Stimulated activated CD4-positive, alpha-beta T cell treated with anti-CD3 and anti-CD28 coated beads, Interleukin-15, amount 100 ng/mL, for 1 hour (primary cell): ENCODE data around the gene CORO7.
A peak's percentile ranks its signal among the peaks of the same experiment; 100 is the strongest.

Source experiments
- DNase-seq, 2 donors: peaks; one replicate each; pipeline ENCODE4 v3.0.0-alpha.2; 2020; ENCODE audit warnings: low read depth in 1 of 2, low spot score in 1 of 2

Gene CORO7

DNA sequence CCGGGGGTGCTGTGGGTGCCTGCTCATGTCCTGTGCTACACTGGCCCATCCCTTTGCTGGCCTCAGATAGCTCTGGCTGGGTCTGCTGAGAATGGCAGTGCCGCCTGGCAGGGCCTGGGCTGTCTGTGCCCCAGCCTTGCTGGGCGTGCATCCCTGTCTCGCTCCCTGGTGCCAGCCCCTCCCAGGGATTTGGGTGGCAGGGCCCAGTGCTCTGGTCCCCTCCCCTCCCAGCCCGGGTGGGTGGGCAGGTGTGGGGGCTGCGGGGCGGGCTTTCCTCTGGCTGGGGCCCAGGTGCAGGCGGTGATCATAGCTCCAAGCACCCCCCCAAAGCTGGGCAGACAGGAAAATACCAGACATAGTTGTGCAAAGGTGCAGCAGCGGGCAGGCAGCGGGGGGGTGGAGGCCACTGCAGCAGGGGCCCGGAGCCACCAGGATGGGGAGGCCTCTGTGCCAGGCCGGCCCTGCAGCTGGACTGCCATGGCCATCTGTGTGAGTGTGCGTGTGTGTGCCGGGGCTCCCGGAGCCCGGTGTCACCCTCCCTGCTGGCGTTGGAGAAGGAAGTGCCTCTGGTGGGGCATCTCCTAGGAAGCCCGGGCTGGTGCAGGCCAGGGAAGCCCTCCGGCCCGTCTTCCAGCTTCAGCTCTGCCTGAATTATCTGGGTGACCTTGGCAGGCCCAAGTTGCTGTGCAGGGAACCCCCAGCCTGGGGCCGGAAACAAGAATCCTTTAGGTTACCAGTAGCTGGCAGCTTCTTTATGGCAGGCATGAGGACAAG, 93.1 kb downstream of the CORO7 start:
- DNase-seq: no peak

GRCh38 chr16:4322121-4323052, 94.0 kb downstream of the CORO7 start:
- no peak for DNase-seq

DNA sequence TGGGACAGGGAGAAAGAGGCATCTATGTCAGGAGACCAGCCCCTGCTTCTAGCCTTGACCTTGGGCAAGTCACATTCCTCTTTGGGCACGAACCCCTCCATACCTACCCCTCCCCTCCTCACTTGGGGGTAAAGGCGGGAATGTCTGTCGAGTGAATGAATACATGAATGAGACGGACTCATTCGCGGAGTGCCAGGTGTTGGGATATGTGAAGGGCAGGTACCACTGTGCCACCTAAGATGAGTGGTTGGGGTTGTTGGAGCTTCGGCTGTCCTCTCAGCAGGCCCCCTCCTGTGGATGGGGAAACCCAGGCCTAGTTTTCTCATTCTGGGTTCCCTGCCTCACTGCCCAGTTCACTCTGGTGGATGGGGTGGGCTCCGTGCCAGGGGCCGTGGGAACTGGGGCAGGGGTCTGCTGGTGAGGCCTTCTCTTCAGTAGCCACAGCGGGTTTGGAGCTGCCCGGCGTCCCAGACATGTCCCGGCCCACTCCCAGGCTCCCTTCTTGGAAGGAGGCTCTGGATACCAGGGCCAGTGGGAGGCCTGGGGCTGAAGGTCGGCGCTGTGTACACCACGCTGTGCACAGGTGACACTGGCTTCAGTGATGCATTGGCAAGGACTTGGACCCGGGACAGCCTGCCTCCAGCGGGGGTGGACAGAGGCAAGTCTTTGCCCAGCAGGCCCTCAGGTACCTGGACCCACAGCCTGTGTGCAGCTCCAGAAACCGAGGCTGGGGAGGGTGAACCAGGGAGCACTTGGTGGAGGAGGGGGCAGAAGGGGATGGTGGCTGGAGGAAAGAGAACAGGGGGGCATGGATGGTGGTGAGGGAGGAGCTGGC, 94.9 kb downstream of the CORO7 start:
- DNase-seq: no peak

- DNase-seq: no peak
Measured at GRCh38 chr16:4320571-4321137, 95.7 kb downstream of the CORO7 start.

GRCh38 chr16:4319454-4320421, 96.7 kb downstream of the CORO7 start:
- no peak for DNase-seq

GRCh38 chr16:4318967-4319366, 97.4 kb downstream of the CORO7 start:
- no peak for DNase-seq

DNA sequence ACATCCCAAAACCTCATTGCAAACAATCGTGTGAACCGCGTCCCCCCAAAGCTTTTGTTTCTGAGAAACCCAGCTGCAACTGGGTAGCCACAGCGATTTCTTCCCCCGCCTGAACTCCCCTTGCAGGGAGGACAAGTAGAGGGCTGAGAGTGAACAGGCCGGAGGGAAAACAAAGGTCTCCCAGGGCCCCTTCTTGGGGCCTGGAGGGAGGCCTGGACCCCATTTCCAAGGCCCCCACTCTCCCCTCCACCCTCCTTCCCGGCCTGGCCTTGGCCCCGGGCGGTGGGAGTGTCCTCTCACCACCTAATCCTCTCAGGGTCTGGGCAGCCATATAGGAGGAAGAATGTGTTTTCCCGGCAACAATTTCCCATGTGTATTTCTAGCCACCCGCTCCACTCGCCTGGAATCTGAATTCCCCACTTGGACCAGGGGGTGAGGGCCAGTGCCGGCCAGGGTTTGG, 97.9 kb downstream of the CORO7 start:
- no peak for DNase-seq

DNA sequence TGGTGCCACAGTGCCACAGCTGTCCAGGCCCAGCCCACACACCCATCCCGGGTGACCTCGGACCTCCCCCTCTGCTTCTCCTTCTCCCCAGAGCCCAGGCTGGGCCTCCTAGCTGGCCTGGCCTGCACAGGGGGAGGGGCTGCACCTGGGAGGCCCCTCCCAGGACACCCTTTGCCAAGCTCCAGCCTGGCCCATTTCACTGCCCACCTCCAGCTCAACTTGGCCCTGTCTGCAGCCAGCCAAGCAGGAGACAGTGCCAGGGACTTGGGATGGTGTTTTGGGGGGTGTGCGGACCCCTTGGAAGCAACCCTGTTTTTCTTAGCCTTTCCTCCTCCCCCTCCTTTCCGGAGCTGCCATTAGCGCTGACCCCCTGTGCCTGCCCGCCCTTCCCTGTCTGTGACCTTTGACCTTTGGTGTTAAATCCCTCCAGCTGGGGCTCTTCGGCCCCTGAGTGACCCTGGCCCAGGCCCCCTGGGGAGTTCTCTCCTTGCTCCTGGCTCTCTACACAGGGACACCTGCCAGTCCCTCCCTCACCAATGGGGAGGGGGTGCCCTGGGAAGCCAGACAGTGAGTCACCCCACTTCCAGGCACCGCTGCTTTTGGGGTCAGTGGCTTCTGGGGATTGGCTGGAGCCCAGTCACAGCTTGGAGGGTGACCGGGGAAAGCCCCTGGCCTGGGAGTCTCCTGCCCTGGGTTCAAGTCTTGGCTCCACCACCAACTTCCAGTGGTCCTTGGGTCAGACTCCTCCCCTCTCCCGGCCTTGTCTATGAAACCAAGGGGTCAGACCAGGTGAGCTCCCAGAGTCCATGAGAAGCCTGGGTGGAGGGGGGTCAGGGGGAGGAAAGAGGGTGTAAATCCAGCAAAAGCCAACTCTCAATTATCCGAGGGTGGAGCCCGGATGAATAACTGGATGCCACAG, 98.6 kb downstream of the CORO7 start:
- DNase-seq: no peak

DNA sequence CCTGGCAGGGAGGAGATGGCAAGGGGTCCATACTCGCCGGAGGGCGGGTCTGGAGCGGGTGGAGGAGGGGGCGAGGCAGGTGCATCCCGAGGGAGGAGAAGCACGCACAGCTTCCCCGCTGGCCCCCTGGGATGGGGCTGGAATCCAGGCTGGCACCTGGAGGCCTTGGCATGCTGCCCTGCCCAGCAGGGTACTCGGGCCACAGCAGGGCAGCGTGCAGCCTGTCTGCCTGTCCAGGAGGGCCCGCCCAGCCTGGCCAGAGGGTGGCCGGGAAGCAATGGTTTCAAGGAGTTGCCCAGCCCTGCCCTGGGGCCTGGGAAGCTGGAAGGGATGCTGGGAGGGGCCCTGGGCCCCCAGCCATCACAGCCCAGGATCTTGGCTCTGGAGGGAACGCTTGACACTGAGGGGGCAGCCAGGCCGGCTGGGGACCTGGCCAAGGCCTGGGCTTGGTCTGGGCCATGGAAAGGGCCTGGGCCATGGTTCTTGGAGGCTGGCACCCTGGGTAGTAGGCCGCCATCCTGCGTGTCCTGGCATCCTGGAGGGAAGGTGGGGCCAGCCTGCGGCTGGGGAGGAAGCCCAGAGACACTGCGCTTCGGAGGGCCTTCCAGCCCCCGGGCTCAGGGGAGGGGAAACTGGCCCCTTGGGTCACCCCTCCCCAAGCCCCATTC, 99.4 kb downstream of the CORO7 start:
- DNase-seq: no peak

GRCh38 chr16:4316108-4316863, 100.1 kb downstream of the CORO7 start:
- no peak for DNase-seq

GRCh38 chr16:4315186-4316107, 100.9 kb downstream of the CORO7 start, which contains the start of gene GLIS2:
GLIS2 (plus strand) TSS chr16:4316067; CDS start chr16:4332281, 16,214 bp downstream.
- no peak for DNase-seq

GRCh38 chr16:4314532-4315185, 101.7 kb downstream of the CORO7 start:
- no peak for DNase-seq

DNA sequence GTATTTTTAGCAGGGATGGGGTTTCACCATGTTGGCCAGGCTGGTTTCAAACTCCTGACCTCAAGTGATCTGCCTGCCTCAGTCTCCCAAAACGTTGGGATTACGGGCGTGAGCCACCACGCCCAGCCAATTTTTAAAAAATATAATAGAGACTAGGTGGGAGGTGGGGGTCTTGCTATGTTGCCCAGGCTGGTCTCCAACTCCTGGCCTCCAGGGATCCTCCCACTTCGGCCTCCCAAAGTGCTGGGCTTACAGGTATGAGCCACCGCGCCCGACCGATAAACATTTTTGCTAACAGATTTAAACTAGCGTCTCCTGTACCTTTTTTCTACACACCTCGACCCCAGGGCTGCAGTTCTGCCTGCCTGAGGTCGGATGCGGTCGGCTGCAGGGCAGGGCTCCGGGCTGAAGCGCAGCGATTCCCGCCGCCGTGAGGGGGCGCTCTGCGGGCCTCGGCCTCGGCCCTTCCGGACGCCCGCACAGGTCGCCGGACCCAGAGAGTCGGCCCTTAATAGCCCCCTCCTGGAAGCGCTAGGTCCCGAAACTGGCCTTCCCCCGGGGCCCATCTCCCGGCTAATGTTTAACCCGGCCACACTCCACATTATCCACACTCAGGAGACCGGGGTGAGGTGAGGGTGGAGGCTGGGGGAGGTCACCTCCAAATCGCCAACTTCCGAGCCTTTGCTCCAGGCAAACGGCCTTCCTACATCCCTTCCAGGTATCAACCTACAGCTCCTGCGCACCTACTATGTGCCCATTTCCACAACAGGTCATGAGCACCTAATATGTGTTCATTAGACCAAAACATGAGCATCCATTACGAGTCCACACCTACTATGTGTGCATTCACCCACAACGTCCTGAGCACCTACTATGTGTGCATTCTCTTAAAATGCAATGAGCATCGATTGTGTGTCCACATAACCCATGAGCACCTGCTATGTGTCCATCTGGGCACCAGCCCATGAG, 102.5 kb downstream of the CORO7 start:
- no peak for DNase-seq

- DNase-seq: peak in 1 of 2 donors; percentile 41
Measured at GRCh38 chr16:4309833-4310266, 106.5 kb downstream of the CORO7 start.
